SH-SY5Y (cell line): Measurements from ENCODE around the gene LTB4R.

Source experiments
- GATA2 ChIP-seq: IDR thresholded peaks from 2 replicates; pipeline ENCODE4 v1.6.1; 2011; ENCODE audit warnings: mild to moderate bottlenecking, low read depth, low read length
- GATA3 ChIP-seq: IDR thresholded peaks from 2 replicates; pipeline ENCODE4 v1.6.1; 2011; ENCODE audit warnings: low read depth, mild to moderate bottlenecking, low read length, moderate library complexity

- TF ChIP-seq GATA2, result no peak
- no peak for TF ChIP-seq GATA3
Observed at GRCh38 chr14:24348186-24348585, 36.9 kb downstream of the LTB4R start.
